HG02885 (cell line): ENCODE measurements around the gene MTA2.
A peak's percentile ranks its signal among the peaks of the same experiment; 100 is the strongest.
"Not testable (repeated sequence)": the region's sequence is repeated elsewhere in the genome, so short reads cannot be mapped to it uniquely, and the experiment has no call there.

Experiments
- ATAC-seq: cut with Tn5 transposase; IDR thresholded peaks from one replicate; pipeline ENCODE4 v1.9.1; 2021; ENCODE audit warnings: mild to moderate bottlenecking; ENCODE audit not compliant: unreplicated experiment, poor library complexity

MTA2 gene

DNA sequence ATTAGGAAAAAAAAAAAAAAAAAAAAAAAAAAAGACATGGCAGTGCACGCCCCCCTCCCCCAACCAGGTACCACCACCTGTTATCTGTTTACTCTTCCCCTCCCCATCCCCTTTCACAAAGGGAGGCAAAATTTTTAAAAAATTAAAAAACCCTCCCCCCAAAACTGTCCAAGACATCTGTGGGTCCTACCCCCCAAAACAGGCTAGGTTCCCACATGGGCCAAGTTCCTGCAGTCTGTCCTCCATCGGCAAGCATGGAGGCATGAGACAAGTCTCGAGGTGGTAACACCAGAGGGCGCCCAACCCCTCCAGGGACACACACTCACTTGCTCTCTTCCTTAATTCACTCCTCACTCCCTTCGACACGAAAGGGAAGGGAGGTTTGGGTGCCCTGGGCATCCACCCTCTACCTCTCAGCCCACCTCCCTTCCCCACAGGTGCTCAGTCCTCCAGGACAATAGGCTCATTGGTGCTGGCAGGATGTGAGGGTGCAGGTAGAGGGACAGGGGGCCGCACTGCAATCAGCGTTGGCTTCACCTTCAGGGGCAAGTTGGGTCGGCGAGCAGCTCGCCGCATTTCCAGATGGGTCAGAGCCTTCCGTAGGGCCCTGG is 8.1 kb downstream of the MTA2 start:
- no peak for ATAC-seq

DNA sequence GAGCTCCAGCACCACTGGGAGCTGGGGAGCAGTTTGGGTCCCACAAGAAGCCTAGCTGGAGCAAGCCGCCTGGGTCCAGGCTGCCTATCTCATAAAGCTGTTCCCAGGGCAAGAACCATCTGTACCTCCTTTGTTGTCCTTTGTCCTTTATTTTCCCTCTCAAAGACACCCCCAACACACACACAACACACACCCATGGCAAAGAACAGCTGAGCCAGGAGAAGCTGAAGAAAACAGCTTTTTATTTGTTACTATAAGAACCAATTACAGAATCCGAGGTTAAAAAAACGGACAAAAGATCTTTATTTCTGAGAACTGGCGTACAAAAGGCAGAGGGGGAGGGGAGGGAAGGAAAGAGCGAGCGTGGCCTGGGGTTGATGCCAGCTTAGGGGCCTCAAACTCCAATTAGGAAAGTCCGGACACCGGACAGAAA is 8.7 kb downstream of the MTA2 start:
- ATAC-seq = no peak

DNA sequence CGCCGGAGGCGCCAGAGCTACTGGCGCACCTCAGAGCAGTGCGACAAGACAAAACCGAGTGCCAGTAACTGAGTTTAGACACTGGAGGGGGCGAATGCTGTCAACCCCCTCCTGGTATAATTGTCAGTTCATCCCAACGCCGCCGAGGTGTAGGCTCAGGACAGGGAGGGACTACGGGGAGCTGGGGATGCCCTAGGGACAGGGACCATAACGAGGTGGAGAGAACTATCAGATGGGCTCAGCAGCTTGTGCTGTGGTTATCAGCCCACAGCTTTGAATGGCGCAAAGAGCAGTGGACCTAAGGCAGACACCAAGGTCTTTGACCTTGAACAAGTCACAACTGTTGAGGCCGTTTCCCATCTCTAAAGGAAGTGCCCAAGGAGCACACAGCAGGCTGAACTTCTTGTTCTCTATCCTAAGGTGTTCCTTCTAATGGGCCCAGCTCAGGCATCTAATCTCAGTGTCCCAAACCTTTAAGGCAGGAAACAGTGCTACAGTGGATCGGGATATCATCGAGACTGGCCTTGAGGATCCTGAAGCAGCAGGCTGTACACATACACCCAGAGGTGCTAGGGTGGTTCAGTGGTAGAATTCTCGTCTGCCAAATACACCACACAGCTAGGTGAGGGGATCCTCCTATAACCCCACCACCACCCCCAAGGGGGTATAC is 9.4 kb downstream of the MTA2 start:
- ATAC-seq = no peak

DNA sequence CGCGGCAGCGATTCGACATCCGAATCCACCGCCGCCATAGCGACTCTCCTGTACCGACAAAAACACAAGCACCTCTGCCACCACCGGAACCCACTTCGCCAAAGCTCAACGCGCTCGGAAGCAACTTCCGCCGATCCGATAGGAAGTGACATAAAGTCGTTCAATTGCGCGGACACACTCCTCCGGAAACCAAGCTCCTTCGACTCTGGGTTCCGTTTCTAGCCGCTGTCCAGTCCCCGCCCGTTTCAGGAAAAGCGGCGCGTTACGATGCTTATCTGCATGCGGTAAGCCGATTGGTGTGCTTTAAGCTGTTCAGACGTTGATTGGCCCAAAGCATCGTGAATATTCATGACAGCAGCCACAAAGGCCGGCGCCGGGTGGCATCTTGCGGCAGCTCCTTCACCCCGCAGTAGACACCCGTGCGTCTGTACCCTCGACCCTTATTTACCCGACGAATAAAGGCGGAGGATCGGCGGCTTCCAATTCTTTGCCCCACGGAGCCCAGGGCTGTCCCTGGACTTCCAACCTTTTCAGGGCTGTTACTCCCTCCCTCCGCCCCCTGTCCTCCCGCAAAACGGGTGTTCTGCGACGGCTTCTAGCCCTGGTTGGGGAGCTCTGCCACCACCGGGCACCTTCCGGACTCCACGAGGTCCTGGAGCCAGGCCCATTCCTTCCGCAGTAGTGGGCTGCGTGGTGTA is 10.1 kb downstream of the MTA2 start, which contains the start of gene TUT1:
Gene TUT1, minus strand, starts transcription at position 76 of the 698 bp plus-strand sequence. Its CDS starts 38 bp downstream, at position 38.
- peak; percentile 93 for ATAC-seq

DNA sequence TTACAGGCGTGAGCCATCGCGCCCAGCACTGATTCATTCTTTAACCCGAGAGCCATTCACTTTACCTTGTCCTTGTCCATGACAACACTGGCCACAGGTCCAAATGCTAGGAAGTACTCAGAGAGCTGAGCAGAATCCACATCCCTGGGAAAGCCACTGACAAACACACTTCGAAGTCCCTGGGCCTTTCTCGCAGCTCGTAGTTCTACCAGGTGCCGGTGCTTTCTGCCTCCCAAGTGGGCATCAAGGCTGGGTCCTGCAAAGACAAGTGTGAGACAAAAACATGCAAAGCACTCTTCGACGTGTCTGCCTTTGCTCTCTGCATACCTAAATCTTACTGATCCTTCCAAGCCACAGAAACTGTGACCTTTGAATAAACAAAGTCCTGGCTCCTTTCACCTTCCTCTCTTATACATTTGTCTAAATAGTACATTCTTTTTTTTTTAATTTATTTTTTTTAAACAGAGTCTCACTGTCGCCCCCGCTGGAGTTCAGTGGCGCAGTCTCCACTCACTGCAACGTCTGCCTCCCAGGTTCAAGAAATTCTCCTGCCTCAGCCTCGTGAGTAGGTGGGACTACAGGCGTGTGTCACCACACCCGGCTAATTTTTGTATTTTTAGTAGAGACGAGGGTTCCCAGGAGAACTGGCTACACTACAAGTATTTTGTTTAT is 12.6 kb downstream of the MTA2 start:
- ATAC-seq = no peak

DNA sequence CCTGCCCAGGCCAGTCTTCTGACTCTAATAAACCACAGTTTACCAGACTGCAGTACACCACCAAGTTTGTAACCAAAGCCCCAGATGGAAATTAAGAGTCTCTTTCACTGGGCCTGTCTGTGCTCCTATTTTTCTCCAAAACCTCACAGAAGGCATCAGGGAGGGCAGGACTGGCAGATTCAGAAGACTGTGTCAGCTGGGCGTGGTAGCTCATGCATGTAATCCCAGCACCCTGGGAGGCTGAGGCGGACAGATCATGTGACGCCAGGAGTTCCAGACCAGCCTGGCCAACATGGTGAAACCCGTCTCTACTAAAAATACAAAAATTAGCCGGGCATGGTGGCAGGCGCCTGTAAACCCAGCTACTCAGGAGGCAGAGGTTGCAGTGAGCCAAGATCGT is 16.3 kb downstream of the MTA2 start:
- not testable (repeated sequence) for ATAC-seq

DNA sequence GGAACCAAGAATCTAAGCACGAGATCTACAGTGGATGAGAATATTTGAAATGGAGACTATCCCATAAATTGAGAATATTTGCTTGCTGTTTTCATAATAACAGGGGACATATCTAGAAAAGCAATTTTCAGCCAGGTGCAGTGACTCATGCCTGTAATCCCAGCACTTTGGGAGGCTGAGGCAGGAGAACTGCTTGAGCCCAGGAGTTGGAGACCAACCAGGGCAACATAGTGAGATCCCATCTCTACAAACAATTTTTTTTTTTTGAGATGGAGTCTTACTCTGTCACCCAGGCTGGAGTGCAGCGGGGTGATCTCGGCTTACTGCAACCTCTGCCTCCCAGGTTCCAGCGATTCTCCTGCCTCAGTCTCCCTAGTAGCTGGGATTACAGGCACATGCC is 19.9 kb downstream of the MTA2 start:
- not testable (repeated sequence) for ATAC-seq

DNA sequence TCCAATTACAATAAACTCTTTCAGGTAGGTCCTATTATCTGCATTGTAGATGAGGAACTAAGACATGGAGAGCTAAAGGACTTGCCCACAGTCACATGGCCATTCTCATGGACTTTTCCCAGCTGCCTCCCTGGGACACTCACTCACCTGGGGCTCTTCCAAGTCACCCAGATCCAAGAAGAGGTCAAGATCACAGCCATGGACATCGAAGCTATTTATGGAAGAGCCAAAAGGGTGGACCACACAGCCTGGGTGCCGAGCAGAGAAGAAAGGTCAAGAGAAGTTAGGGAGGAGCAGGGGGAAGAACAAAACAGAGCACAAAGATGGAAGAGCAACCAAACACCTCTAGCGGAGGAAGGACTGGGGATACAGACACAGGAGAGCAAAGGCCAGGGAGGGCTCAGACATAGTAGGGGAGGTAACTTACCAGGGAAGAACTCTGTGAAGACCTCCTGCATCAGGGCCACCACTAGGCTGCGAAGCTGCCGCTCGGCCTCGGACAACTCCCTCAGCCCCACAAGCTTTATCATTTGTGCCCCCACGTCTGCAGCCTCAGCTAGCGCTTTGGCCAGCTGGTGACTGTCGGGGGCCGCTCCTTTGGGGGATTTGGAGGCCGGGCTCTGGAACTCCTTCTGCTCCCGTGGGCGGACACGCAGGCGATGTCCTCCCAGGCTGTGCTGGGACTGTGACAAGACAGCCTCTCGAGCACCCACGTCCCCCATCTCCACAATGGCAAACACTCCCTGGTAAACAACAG is 20.5 kb downstream of the MTA2 start:
- no peak for ATAC-seq

DNA sequence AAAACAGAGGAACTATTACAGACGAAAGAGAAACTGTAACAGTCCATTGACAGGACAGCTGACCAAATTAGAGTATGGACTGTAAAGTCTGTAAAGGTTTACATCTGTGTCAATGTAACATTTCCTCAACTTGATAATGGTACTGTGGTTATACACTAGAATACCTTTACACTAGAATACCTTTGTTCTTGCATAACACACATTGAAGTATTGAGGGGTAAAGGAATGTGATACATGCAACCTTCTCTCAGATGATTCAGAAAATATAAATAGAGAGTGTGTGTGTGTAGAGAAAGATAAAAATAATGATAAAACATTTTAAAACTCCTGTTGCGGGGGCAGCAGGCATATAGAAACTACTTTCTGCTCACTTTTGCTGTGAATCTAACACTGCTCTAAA is 22.4 kb downstream of the MTA2 start:
- ATAC-seq = no peak

DNA sequence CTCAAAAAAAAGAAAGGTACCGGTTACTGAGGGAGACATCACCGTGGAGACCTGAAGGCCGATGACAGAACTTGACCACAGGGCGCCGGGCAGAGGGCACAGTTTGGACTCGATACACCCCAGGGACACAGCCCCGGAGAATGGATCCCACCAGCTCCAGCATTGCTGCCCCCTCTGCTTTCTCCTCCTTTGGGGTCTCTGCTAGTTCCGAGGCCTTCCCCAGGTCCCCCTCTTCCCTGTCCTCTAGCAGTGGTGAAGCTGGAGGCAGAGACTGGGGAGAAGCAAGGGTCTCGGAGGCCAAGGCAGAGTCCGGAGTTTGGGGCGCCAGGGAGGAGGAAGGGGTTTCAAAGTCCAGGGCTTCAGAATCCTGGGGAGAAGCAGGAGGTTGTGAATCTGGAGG is 23.1 kb downstream of the MTA2 start:
- ATAC-seq = no peak

DNA sequence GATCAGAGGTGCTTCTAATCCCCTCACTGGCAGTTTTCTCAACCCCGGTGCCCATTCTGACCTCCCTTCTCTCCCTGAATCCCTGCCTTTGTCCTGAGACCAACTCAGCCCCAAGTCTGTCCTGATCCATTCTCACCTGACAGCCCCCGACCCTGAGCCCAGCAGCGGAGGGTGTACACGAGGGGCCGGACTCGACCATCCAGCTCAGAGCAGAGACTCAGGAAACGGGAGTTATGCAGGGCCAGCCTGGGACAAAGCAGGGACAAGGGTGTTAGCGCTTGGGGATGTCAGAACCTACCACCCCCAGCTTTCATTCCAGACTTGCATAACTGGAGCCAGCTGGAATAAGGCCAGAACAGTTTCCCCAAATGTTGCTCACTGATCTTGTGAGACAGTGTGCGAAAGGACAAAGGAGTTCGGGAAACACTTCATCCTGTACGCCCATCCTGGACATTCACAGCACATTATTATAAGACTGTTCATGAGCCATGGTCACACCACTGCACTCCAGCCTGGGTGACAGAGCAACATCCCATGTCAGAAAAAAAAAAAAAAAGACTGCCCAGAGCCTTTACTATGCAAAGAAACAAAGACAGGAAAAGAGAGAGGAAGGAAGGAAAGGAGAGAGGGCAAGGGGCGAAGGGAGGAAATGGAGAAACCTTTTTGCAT is 24.5 kb downstream of the MTA2 start:
- ATAC-seq = no peak

DNA sequence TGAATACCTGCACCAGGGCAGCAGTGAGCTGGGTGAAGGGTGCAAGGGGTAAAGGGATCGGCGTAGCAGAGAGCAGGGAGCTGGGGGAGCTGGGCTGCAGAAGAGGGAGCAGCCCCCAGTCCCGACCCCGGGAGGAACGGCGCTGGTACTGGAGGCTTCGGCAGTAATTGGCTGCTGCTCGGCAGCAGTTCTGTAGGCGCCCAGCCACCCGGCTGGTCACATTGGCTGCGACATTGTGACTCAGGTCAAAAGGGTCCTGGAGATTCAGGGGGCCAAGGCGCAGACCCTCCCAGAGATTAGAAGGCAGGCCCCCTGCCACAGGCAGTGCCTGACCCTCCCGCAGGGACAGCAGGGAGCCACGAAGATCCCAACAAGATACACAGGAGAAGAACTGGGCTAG is 25.8 kb downstream of the MTA2 start:
- ATAC-seq = no peak

DNA sequence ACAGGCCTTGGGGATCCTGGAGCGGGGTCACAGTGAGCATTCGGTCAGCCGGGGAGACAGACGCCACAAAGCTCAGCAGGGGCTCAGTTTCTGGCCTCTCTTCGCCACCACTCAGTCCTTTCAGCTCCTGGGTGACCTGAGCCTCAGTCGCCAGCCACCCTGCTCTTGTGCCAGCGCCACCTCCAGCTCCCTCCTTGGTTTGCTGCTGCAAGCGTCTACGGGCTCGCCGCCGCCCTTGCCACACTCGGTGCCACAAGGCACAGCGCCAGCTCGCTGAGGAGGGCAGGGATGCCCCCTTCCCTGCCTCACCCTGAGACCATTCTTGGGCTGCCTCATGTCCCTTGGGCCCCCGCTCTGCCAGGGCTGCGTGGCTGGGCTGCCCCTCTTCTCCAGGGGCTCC is 26.5 kb downstream of the MTA2 start:
- ATAC-seq = no peak

DNA sequence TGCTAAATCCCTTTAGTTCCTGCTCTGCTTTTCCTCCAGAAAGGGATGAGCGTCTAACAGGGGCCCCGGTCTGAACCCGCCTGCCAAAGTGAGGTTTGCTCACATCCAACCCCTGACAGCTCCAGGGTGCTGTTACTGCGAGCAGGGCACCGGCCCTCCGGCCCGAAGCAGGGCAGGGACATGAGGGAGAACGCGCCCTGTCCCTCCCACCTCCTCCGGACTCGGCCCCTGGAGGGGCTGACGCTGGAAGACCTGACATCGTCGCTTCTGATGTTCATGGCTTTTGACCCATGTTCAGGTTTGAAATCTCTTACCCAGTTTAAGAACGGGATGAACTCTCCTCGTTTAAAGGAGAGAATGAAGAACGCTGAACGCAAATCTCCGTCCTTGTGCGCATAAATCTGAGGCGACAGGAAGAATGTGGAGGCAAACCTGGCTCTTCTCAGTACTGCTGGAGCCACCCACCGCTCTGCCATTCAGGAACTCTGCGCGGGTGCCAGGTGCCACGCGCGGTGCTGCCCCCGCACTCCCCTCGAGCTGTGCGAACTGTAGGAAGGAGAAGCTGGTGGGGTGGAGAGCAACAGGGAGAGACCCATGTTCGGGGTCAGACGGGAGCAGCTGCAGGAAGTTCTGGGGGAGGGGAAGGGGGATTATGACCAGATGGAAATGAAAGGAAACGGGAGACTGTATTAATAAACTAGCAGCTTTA is 27.1 kb downstream of the MTA2 start:
- ATAC-seq = peak; percentile 12

DNA sequence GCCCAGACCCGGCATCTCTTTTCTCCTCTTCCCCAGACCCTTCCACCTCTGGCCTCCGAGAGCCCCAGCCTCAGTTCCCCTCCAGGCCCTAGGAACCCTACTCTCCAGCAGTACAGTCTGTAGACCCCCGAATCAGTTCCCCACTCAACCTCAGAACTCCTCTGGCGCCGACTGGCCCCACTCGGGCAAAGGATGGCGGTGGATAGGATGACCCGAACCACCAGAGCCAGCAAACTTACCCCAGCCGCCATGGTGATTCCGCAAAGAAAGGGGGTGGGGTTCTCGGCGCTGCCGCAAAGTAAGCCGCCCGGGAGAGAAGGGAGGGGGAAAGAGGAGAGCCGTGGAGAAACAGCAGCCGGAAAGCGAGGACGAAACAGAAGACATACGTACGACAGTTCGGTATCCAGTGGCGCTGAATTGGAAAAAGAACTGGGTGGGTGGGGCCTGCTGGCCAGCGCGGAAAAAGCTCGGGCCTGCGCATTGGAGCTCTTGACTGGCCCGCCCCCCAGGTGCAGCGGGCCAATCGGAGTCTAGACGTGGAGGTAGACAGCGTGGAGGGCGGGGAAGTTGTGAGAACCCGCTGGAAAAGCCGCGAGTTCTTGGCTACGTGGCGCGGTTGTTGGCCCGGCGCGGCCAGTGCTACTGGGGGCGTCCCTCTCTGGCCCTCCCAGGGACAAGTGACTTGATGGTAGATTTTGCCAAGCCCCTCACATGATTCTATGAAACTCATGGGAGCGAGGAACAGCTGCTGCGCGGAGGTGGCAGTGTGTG is 27.9 kb downstream of the MTA2 start, which contains the start of gene EEF1G:
Gene EEF1G, minus strand, starts transcription at position 300 of the 771 bp plus-strand sequence. Its CDS starts 49 bp downstream, at position 251.
- ATAC-seq = peak; percentile 91

DNA sequence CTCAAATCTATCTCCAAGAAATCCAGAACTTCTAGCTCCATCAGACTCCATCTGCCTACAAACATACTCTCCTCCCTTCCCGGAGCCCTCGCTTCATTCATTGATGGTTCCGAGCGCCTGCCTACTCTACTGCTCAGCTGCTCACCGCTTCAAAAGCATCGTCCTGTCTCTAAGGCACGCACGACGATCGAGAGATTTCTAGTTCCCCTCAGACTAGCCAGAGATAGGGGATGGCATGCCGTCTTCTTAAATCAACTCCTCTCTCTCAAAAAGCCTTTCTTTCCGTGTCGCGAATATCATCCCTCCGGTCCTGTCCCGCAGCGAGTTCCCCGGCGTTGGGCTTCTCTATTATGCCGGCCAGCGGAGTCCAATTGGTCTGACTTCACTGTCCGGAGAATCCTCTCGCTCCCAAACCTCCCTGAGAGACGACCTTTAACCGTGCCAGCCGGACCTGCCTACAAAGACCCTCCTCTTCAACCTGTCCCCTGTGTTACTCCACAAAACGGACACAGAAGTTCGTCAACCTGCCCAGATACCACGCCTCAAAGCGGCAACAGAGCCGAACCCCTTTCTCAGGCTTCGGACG is 28.6 kb downstream of the MTA2 start:
- ATAC-seq = no peak

DNA sequence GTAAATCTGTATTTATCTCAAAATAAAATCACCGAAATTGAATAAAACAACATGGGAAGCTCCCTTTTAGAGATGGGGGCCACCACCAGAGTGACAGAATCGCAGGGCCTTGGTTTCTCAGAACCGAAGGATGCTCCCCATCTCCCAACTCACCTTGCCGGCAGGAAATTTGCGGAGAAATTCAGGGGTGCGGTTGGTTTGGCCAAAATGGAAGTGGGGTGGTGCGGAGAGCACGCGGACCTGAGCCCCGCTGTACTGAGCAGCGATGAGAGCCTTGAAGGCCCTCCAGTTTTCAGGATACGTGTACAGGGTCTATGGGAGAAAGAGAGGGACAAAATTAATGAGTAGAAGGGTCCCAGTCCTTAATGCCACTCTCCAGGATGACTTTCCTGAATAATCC is 29.2 kb downstream of the MTA2 start:
- no peak for ATAC-seq

DNA sequence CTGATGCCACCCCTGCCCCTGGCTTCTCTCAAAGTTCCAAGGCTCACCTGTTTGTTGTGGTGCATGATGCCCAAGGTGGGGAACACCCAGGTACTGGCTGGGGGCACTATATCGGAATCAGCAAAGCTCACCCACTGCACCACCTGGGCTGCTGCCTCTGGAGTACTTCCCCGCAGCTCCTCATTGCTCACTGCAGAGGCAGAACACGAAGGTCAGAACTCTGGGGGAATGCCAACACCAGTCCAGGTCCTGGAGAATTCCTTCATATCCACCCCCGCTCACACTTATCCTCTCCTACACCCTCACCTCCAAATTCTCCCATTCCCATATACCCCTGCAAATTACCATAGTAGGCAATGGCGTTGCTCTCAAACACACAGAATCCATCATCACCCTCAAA is 30.2 kb downstream of the MTA2 start:
- ATAC-seq = not testable (repeated sequence)
